Calu3 (cell line): ENCODE results near the gene IQCH. TPM values are rescaled to one million over a fixed set of nuclear protein-coding genes. Genes with fewer than 3 reads are reported as not detected.

Experiments
- BruUV-seq: library from RNA; stranded (reverse); fragments of 400-500 nt; replicated peaks from 2 replicates; lab custom pipeline; 2021; lab: Mats Ljungman, UMichigan
- CTCF ChIA-PET: fragments of 300-600 bp; sonication (Branson Sonifier 250); formaldehyde crosslinking; loops from one replicate; lab custom pipeline; 2022; ENCODE audit warnings: antibody characterized with exemption; lab: Charles Lee
- DNase-seq: peaks from one replicate; pipeline ENCODE4 v3.0.0; 2022
- H3K27ac Mint-ChIP-seq: one replicate; pipeline ENCODE4 v1.8.0; 2022; ENCODE audit warnings: mixed read lengths; ENCODE audit not compliant: unreplicated experiment
- H3K27me3 Mint-ChIP-seq: one replicate; pipeline ENCODE4 v1.8.0; 2022; ENCODE audit warnings: mixed read lengths; ENCODE audit not compliant: unreplicated experiment
- H3K36me3 Mint-ChIP-seq: one replicate; pipeline ENCODE4 v1.8.0; 2022; ENCODE audit warnings: mild to moderate bottlenecking, moderate library complexity, mixed read lengths; ENCODE audit not compliant: insufficient read depth, unreplicated experiment
- H3K4me1 Mint-ChIP-seq: one replicate; pipeline ENCODE4 v1.8.0; 2022; ENCODE audit warnings: mild to moderate bottlenecking, low read depth, mixed read lengths; ENCODE audit not compliant: unreplicated experiment
- H3K4me3 Mint-ChIP-seq: one replicate; pipeline ENCODE4 v1.8.0; 2022; ENCODE audit warnings: mild to moderate bottlenecking, low read depth, moderate library complexity, mixed read lengths; ENCODE audit not compliant: unreplicated experiment
- H3K9me3 Mint-ChIP-seq: one replicate; pipeline ENCODE4 v1.8.0; 2022; ENCODE audit warnings: low read depth, mixed read lengths; ENCODE audit not compliant: unreplicated experiment
- CTCF ChIP-seq: fragments of 200-600 bp; IDR thresholded peaks from one replicate; pipeline ENCODE4 v1.8.0; 2022; ENCODE audit warnings: antibody characterized with exemption; ENCODE audit not compliant: unreplicated experiment
- intact Hi-C: fragments of 100-400 bp; cut with micrococcal nuclease; formaldehyde crosslinking; loops from one replicate; pipeline ENCODE4 v1.10.0; 2022; ENCODE audit not compliant: unreplicated experiment
- total RNA-seq: library from RNA; stranded (reverse); gene quantifications from 2 replicates; pipeline ENCODE4 v1.2.3, GENCODE V29; 2022

IQCH gene
- total RNA-seq, 1 experiment from 2014 or later: 5.5 TPM

- H3K27me3 Mint-ChIP-seq: no peaks in the 10 kb centered on the region
- intact Hi-C loops: no loop called here
- peaks cover 13% of the 10 kb centered on the region for H3K4me1 Mint-ChIP-seq
- H3K4me3 Mint-ChIP-seq: no peak overlapping the region
- CTCF ChIA-PET: no interaction called here
- no peaks in the 10 kb centered on the region for H3K9me3 Mint-ChIP-seq
- no peak overlapping the region for H3K27ac Mint-ChIP-seq
- BruUV-seq: no TSS peak
- TF ChIP-seq CTCF: no peak
- no peak for DNase-seq
- H3K36me3 Mint-ChIP-seq: peaks cover 26% of the 10 kb centered on the region
Measured at GRCh38 chr15:67544475-67544874, 289.9 kb downstream of the IQCH start.

GRCh38 chr15:67545864-67546263, 291.3 kb downstream of the IQCH start:
- DNase-seq: no peak
- H3K4me1 Mint-ChIP-seq: peaks cover 13% of the 10 kb centered on the region
- CTCF ChIA-PET: no interaction called here
- H3K27me3 Mint-ChIP-seq: no peaks in the 10 kb centered on the region
- no peak for TF ChIP-seq CTCF
- peaks cover 26% of the 10 kb centered on the region for H3K36me3 Mint-ChIP-seq
- H3K4me3 Mint-ChIP-seq: no peak overlapping the region
- H3K9me3 Mint-ChIP-seq: no peaks in the 10 kb centered on the region
- no peak overlapping the region for H3K27ac Mint-ChIP-seq
- BruUV-seq: no TSS peak
- intact Hi-C loops: no loop called here

GRCh38 chr15:67547064-67547463, 292.5 kb downstream of the IQCH start:
- Mint-ChIP-seq H3K36me3 (peaks cover 17% of the 10 kb centered on the region), H3K27ac (no peak overlapping the region), H3K4me1 (peaks cover 13% of the 10 kb centered on the region), H3K4me3 (no peak overlapping the region), H3K9me3 (no peaks in the 10 kb centered on the region), H3K27me3 (no peaks in the 10 kb centered on the region)
- CTCF ChIA-PET: interaction anchor here (0.7 kb wide), 1 partner anchor 196 kb away, joined by 7 read pairs; no protein-coding TSS in a partner anchor
- intact Hi-C loops: no loop called here
- no peak for DNase-seq
- no peak for TF ChIP-seq CTCF
- BruUV-seq: no TSS peak

GRCh38 chr15:67547836-67548235, 293.2 kb downstream of the IQCH start:
- BruUV-seq: no TSS peak
- DNase-seq: no peak
- CTCF ChIA-PET: no interaction called here
- Mint-ChIP-seq H3K9me3 (no peaks in the 10 kb centered on the region), H3K4me3 (no peak overlapping the region), H3K36me3 (peaks cover 9% of the 10 kb centered on the region), H3K27ac (no peak overlapping the region), H3K4me1 (peaks cover 13% of the 10 kb centered on the region), H3K27me3 (no peaks in the 10 kb centered on the region)
- TF ChIP-seq CTCF: no peak
- intact Hi-C loops: no loop called here
